ENCODE results near the gene PDE3B.

GRCh38 chr11:14852571-14853177, 209.1 kb downstream of the PDE3B start:
- TF ChIP-seq CTCF (IDR thresholded peaks at IDR 0.05) = no peak
- no peak for TF ChIP-seq POLR2A (IDR thresholded peaks at IDR 0.05)

All from adrenal gland (tissue), 5 donors.